HepG2 (cell line): ENCODE measurements around the gene ATIC. TPM values are rescaled to one million over a fixed set of nuclear protein-coding genes. Genes with fewer than 3 reads are reported as not detected.

ENCODE experiments used
- ATAC-seq: fragments of 200-7000 bp; cut with Tn5 transposase; 3 replicates; pipeline ENCODE4 v1.9.1; 2020; ENCODE audit warnings: mild to moderate bottlenecking, moderate library complexity
- BruUV-seq: library from RNA; stranded (reverse); fragments of 400-500 nt; replicated peaks from 2 replicates; lab custom pipeline; 2021; lab: Mats Ljungman, UMichigan
- CTCF ChIA-PET: fragments of 300-600 bp; formaldehyde crosslinking; extraction: SDS; loops from one replicate; lab custom pipeline; 2021; ENCODE audit warnings: low total read pairs, inconsistent platforms, low intra/inter-chr PET ratio; lab: Yijun Ruan, JAX
- POLR2A ChIA-PET: fragments of 350-600 bp; sonication (Branson Sonifier 250); formaldehyde crosslinking; loops from one replicate; lab custom pipeline; 2020; ENCODE audit warnings: antibody characterized with exemption, inconsistent platforms; lab: Yijun Ruan, JAX
- DNase-seq: peaks from one replicate; pipeline ENCODE4 v3.0.0-alpha.2; 2015; ENCODE audit warnings: low spot score
- FAIRE-seq: peaks from 3 replicates; lab custom pipeline; 2011; peaks lifted over from hg19 to GRCh38; lab: Jason Lieb, UNC
- H2AFZ ChIP-seq: one replicate; pipeline ENCODE4 v1.6.1; 2011; ENCODE audit warnings: low read length, inconsistent platforms
- H3K27ac ChIP-seq: fragments of 300-600 bp; 3 replicates; pipeline ENCODE4 v1.8.0; 2011; ENCODE audit warnings: mixed run types, mild to moderate bottlenecking, mixed read lengths, low read length, inconsistent platforms; ENCODE audit not compliant: insufficient read depth; ENCODE audit errors: extremely low read length
- H3K27me3 ChIP-seq, 2 experiments: fragments of 200-600 bp in 1 of 2; 2 replicates in 1 of 2; 3 replicates in 1 of 2; pipeline versions ENCODE4 v1.6.0 to v1.8.0; 2011; ENCODE audit warnings: low read length in 2 of 2, mild to moderate bottlenecking in 2 of 2, moderate library complexity in 2 of 2, inconsistent platforms in 1 of 2; ENCODE audit not compliant: insufficient read depth in 2 of 2, control insufficient read depth in 1 of 2
- H3K36me3 ChIP-seq, 2 experiments: fragments of 200-600 bp in 1 of 2; replicated peaks in 1 of 2; 2 replicates in 1 of 2; 3 replicates in 1 of 2; pipeline versions ENCODE4 v1.5.1 to v1.8.0; 2011; ENCODE audit warnings: low read length in 2 of 2, inconsistent platforms in 1 of 2; ENCODE audit not compliant: insufficient read depth in 2 of 2, control insufficient read depth in 1 of 2
- H3K4me1 ChIP-seq: 2 replicates; pipeline ENCODE4 v1.5.1; 2012; ENCODE audit warnings: low read length, inconsistent platforms; ENCODE audit not compliant: insufficient read depth
- H3K4me2 ChIP-seq: 2 replicates; pipeline ENCODE4 v1.6.0; 2011; ENCODE audit warnings: low read depth, low read length, inconsistent platforms
- H3K4me3 ChIP-seq, 3 experiments: fragments of 200-600 bp in 1 of 3; sonication (generic), shearing (Covaris generic) in 1 of 3; replicated peaks in 1 of 3; 2 replicates each; pipeline ENCODE4 v1.5.1; 2011 to 2016; ENCODE audit warnings: low read length in 3 of 3, inconsistent platforms in 2 of 3, low read depth in 2 of 3, mild to moderate bottlenecking in 2 of 3, control low read depth in 1 of 3, mixed read lengths in 1 of 3; ENCODE audit not compliant: insufficient read depth in 1 of 3
- H3K79me2 ChIP-seq: one replicate; pipeline ENCODE4 v1.6.1; 2011; ENCODE audit warnings: low read length, inconsistent platforms; ENCODE audit not compliant: insufficient read depth
- H3K9ac ChIP-seq: 2 replicates; pipeline ENCODE4 v1.6.0; 2011; ENCODE audit warnings: mild to moderate bottlenecking, low read depth, low read length, inconsistent platforms; ENCODE audit not compliant: insufficient read depth
- H3K9me3 ChIP-seq: 2 replicates; pipeline ENCODE4 v1.5.1; 2012; ENCODE audit warnings: mild to moderate bottlenecking, low read length
- H4K20me1 ChIP-seq: 2 replicates; pipeline ENCODE4 v1.6.0; 2011; ENCODE audit warnings: inconsistent platforms, mild to moderate bottlenecking, low read length, moderate library complexity; ENCODE audit not compliant: insufficient read depth
- AGO2 ChIP-seq: fragments of 200-400 bp; formaldehyde crosslinking; optimal IDR thresholded peaks from 2 replicates; pipeline ENCODE3; 2017; ENCODE audit warnings: mild to moderate bottlenecking, low read depth, low read length, moderate library complexity
- ARNTL ChIP-seq: sonication (generic); formaldehyde crosslinking; IDR thresholded peaks from 2 replicates; pipeline ENCODE4 v1.4.0; 2020; ENCODE audit warnings: mild to moderate bottlenecking, missing genetic modification reagents
- ATM ChIP-seq: fragments of 450-650 bp; IDR thresholded peaks from 2 replicates; pipeline ENCODE4 v1.7.1; 2017; ENCODE audit warnings: mild to moderate bottlenecking, borderline replicate concordance
- ELF4 ChIP-seq: sonication (generic); formaldehyde crosslinking; IDR thresholded peaks from 2 replicates; pipeline ENCODE4 v1.5.0; 2020; ENCODE audit warnings: missing genetic modification reagents, mild to moderate bottlenecking, moderate library complexity, borderline replicate concordance
- GMEB2 ChIP-seq: IDR thresholded peaks from 2 replicates; pipeline ENCODE4 v1.6.1; 2016; ENCODE audit warnings: missing biosample characterization, missing genetic modification reagents, low read depth
- HMG20B ChIP-seq: conservative IDR thresholded peaks from 2 replicates; pipeline ENCODE4 v1.6.1; 2016; ENCODE audit warnings: missing genetic modification reagents, missing compliant biosample characterization
- HOMEZ ChIP-seq: IDR thresholded peaks from 2 replicates; pipeline ENCODE4 v1.6.1; 2016; ENCODE audit warnings: low read depth
- MBD4 ChIP-seq: IDR thresholded peaks from 2 replicates; pipeline ENCODE4 v1.6.1; 2012; ENCODE audit warnings: low read length, inconsistent platforms, borderline replicate concordance
- MTA3 ChIP-seq: sonication (generic); formaldehyde crosslinking; IDR thresholded peaks from 2 replicates; pipeline ENCODE4 v1.4.0; 2020; ENCODE audit warnings: missing genetic modification reagents
- POGK ChIP-seq: sonication (generic); formaldehyde crosslinking; conservative IDR thresholded peaks from 2 replicates; pipeline ENCODE4 v1.8.0; 2022; ENCODE audit warnings: mild to moderate bottlenecking, moderate library complexity, missing genetic modification reagents
- POLR2A ChIP-seq, 2 experiments: IDR thresholded peaks; 2 replicates each; pipeline ENCODE4 v1.6.1; 2011; ENCODE audit warnings: low read depth in 2 of 2, low read length in 2 of 2, mild to moderate bottlenecking in 1 of 2, moderate library complexity in 1 of 2; ENCODE audit not compliant: insufficient read depth in 1 of 2
- POLR2AphosphoS5 ChIP-seq: IDR thresholded peaks from 2 replicates; pipeline ENCODE4 v1.6.1; 2012; ENCODE audit warnings: low read depth, low read length
- RAD21 ChIP-seq: fragments of 450-650 bp; formaldehyde crosslinking; IDR thresholded peaks from 2 replicates; pipeline ENCODE4 v1.5.0; 2020; ENCODE audit warnings: mild to moderate bottlenecking
- RBFOX2 ChIP-seq: fragments of 200-400 bp; formaldehyde crosslinking; IDR thresholded peaks from 2 replicates; pipeline ENCODE4 v1.6.1; 2017; ENCODE audit warnings: low read depth, mild to moderate bottlenecking, low read length
- RBM22 ChIP-seq: fragments of 200-400 bp; formaldehyde crosslinking; optimal IDR thresholded peaks from 2 replicates; pipeline ENCODE3; 2017; ENCODE audit warnings: mild to moderate bottlenecking, low read length, moderate library complexity
- SMAD9 ChIP-seq: sonication (generic); formaldehyde crosslinking; IDR thresholded peaks from 2 replicates; pipeline ENCODE4 v1.5.1; 2020; ENCODE audit warnings: mild to moderate bottlenecking, missing genetic modification reagents
- TRIM22 ChIP-seq: fragments of 450-650 bp; IDR thresholded peaks from 2 replicates; pipeline ENCODE4 v1.6.1; 2017
- ZNF331 ChIP-seq: sonication (generic); formaldehyde crosslinking; IDR thresholded peaks from 2 replicates; pipeline ENCODE4 v1.4.0; 2020; ENCODE audit warnings: missing genetic modification reagents
- ZNF34 ChIP-seq: sonication (generic); formaldehyde crosslinking; IDR thresholded peaks from 2 replicates; pipeline ENCODE4 v1.4.0; 2020; ENCODE audit warnings: mild to moderate bottlenecking, missing genetic modification reagents, borderline replicate concordance
- WGBS: methylation state at CpG from one replicate; pipeline ENCODE4 v1.1.6; 2017; ENCODE audit warnings: low lambda C conversion rate; 5-methylcytosine and 5-hydroxymethylcytosine counted together
- in situ Hi-C: cut with HindIII; loops from 2 replicates; pipeline ENCODE4 v1.10.0; 2017; ENCODE audit warnings: low pct_unique_long_range_greater_than_20kb; ENCODE audit not compliant: extremely low pct_ligation_motif_present
- intact Hi-C: fragments of 100-400 bp; cut with micrococcal nuclease; formaldehyde crosslinking; loops from one replicate; pipeline ENCODE4 v1.10.0; 2022; ENCODE audit not compliant: unreplicated experiment
- polyA plus RNA-seq, 8 experiments: library from polyadenylated mRNA; depleted of rRNA in 3 of 8; stranded (reverse) in 7 of 8; unstranded in 1 of 8; fragments of >200 nt; fragmentation: Illumina TruSeq in 4 of 8; extraction: Trizol in 4 of 8; gene quantifications; 2 replicates each; pipeline versions ENCODE4 v1.2.1 to v1.2.3, GENCODE V29; 2011 to 2016; ENCODE audit warnings: low read depth in 4 of 8, missing spikeins in 1 of 8, mixed read lengths in 1 of 8; ENCODE audit not compliant: insufficient read depth in 1 of 8
- total RNA-seq, 5 experiments: library from RNA; depleted of rRNA; stranded (reverse); fragments of >200 nt; fragmentation: Illumina TruSeq; extraction: Trizol; gene quantifications; 2 replicates each; pipeline ENCODE4 v1.2.3, GENCODE V29; 2016; ENCODE audit warnings: low read depth in 1 of 5

Gene ATIC
- total and polyA plus RNA-seq, 2 of the 13 experiments (the other 11 are each of a cell fraction or from before 2014, with no cell fraction given) = 89.8 to 146 TPM

GRCh38 chr2:215382480-215382879 lies 70.6 kb downstream of the ATIC start (continued):
- TF ChIP-seq GMEB2 (CRISPR knock-in tag) (no peak), ATM (no peak), HMG20B (CRISPR knock-in tag) (no peak), RBFOX2 (peak; percentile 56), ZNF331 (CRISPR knock-in tag) (no peak)

GRCh38 chr2:215383652-215384279 lies 71.9 kb downstream of the ATIC start:
- Histone ChIP-seq H3K36me3 (peaks cover 56 to 90% of the 10 kb centered on the region in 2 experiments), H3K27ac (no peak overlapping the region), H3K4me3 (no peak overlapping the region), H3K9ac (no peak overlapping the region), H4K20me1 (peaks cover 17% of the 10 kb centered on the region), H2AFZ (no peak overlapping the region), H3K79me2 (no peaks in the 10 kb centered on the region), H3K27me3 (no peaks in the 10 kb centered on the region), H3K4me1 (no peaks in the 10 kb centered on the region), H3K9me3 (no peaks in the 10 kb centered on the region), H3K4me2 (no peak overlapping the region)
- CTCF ChIA-PET = no interaction called here
- FAIRE-seq = no peak
- 97% methylated on average over 8 of the region's 8 CpGs for WGBS
- in situ Hi-C loops = no loop called here
- no peak for DNase-seq
- ATAC-seq = peak; percentile 6; the same call in 2 of the 3 replicates
- no TSS peak for BruUV-seq
- intact Hi-C loops = no loop called here
- POLR2A ChIA-PET = interaction anchor here (0.7 kb wide), 1 partner anchor 36 kb away, joined by 3 read pairs; no protein-coding TSS in a partner anchor
- TF ChIP-seq ZNF34 (CRISPR knock-in tag) (0 out of 2 replicates have a peak, but pooled peaks have one; percentile 33), POLR2A (IDR thresholded peaks at IDR 0.05; ENCODE audit: insufficient read depth in 1 of 2, low read depth in 2 of 2, low read length in 2 of 2) (peak in 1 of 2 experiments; percentile 37; a peak in 1 of 4 replicates), TRIM22 (no peak), RBM22 (peak; percentile 98), HOMEZ (CRISPR knock-in tag) (no peak), ARNTL (CRISPR knock-in tag) (0 out of 2 replicates have a peak, but pooled peaks have one; percentile 38), POGK (0 out of 2 replicates have a peak, but pooled peaks have one; percentile 44), ELF4 (CRISPR knock-in tag) (no peak), RAD21 (CRISPR knock-in tag) (0 out of 2 replicates have a peak, but pooled peaks have one; percentile 13), MTA3 (CRISPR knock-in tag) (no peak), POLR2AphosphoS5 (peak; percentile 51), MBD4 (peak; percentile 6; the same call in 1 of the 2 replicates), AGO2 (peak; percentile 18), SMAD9 (CRISPR knock-in tag) (no peak)
